GM21367 (cell line): ENCODE measurements around the gene PITPNM2.

Experiments
- ATAC-seq: cut with Tn5 transposase; IDR thresholded peaks from one replicate; pipeline ENCODE4 v1.9.1; 2021; ENCODE audit not compliant: unreplicated experiment

PITPNM2 gene

GRCh38 chr12:123150744-123151456 lies at the start of gene PITPNM2:
Gene PITPNM2, minus strand, starts transcription at chr12:123151090. Its CDS starts 116,500 bp downstream, at chr12:123034590.
- ATAC-seq, result no peak

- no peak for ATAC-seq
These were observed 49.5 kb upstream of the PITPNM2 start for GRCh38 chr12:123200414-123200813.

GRCh38 chr12:123199936-123200335 lies 49.0 kb upstream of the PITPNM2 start:
- ATAC-seq, result no peak

- no peak for ATAC-seq
These were observed 36.7 kb upstream of the PITPNM2 start for GRCh38 chr12:123187637-123188036.

GRCh38 chr12:123180171-123180570 lies 29.3 kb upstream of the PITPNM2 start:
- no peak for ATAC-seq

GRCh38 chr12:123171967-123172366 lies 21.1 kb upstream of the PITPNM2 start:
- no peak for ATAC-seq

GRCh38 chr12:123167329-123167728 lies 16.4 kb upstream of the PITPNM2 start:
- ATAC-seq, result no peak

GRCh38 chr12:123165537-123165936 lies 14.6 kb upstream of the PITPNM2 start:
- no peak for ATAC-seq

- no peak for ATAC-seq
These were observed 13.9 kb upstream of the PITPNM2 start for GRCh38 chr12:123164710-123165261.

- no peak for ATAC-seq
These were observed 13.3 kb upstream of the PITPNM2 start for GRCh38 chr12:123164222-123164621.

GRCh38 chr12:123163227-123163626 lies 12.3 kb upstream of the PITPNM2 start:
- ATAC-seq, result no peak

- no peak for ATAC-seq
These were observed 10.1 kb upstream of the PITPNM2 start for GRCh38 chr12:123160801-123161487.

- ATAC-seq, result no peak
These were observed 3.0 kb upstream of the PITPNM2 start for GRCh38 chr12:123153906-123154305.

GRCh38 chr12:123152833-123153232 lies 1.9 kb upstream of the PITPNM2 start:
- no peak for ATAC-seq

GRCh38 chr12:123151457-123152454 lies 866 bp upstream of the PITPNM2 start:
- no peak for ATAC-seq

GRCh38 chr12:123150275-123150743 lies 581 bp downstream of the PITPNM2 start:
- no peak for ATAC-seq

GRCh38 chr12:123149501-123150274 lies 1.2 kb downstream of the PITPNM2 start:
- ATAC-seq, result no peak

- ATAC-seq, result no peak
These were observed 1.8 kb downstream of the PITPNM2 start for GRCh38 chr12:123149088-123149487.

GRCh38 chr12:123148655-123149054 lies 2.2 kb downstream of the PITPNM2 start:
- no peak for ATAC-seq

GRCh38 chr12:123148223-123148622 lies 2.7 kb downstream of the PITPNM2 start:
- ATAC-seq, result no peak
